ENCODE results near the gene ANKRD31. TPM values are rescaled to one million over a fixed set of nuclear protein-coding genes. Genes with fewer than 3 reads are reported as not detected.

ANKRD31 gene
- total RNA-seq, 1 experiment from 2014 or later: not detected

DNA sequence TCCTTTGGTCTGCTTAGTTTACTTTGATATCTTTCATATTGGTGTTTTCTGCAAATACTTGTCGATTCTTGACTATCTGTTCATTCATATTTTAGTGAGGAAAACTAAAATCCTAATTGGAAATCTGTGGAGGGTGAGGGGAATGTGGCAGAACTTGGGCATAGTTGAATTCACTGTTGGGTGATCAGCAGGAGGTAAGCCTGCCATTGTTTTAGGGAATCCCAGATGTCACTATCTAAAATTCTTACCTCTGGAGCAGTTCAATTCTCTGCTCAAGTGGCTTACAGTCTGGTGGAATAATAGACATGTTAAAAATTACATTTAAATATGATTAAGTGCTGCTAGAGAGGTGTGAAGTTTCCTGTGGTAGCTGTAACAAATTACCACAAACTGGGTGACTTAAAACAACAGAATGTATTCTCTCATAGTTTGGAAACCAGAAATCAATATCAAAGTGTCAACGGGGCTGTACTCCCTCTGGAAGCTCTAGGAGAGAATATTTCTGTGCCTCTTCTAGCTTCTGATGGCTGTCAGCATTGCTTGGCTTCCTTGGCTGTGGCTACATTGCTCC is 94.0 kb downstream of the ANKRD31 start:
- ATAC-seq: no peak
- no TSS peak for BruUV-seq (replicated peaks)

DNA sequence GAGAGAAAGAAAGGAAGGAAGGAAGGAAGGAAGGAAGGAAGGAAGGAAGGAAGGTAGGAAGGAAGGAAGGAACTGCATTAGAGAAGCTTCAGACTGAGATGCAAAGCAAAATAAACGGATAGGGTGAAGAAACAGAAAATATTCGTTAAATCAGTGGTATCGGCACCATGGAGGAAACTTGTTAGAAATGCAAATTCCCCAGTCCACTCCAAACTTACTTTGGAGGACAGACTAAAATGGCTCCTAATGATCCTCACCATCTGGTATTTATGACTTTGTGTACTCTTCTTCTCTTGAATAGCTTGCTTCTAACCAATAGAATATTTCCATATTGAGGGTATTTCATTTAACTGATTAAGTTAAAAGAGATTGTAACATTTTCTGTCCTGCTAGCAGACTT is 96.4 kb downstream of the ANKRD31 start:
- no TSS peak for BruUV-seq (replicated peaks)
- H3K36me3 ChIP-seq (ENCODE audit: control insufficient read depth, insufficient read depth, low read length): no peaks in the 10 kb centered on the region
- peaks cover 8% of the 10 kb centered on the region for H3K27me3 ChIP-seq (ENCODE audit: control insufficient read depth, insufficient read depth, low read length)
- ChIA-PET CTCF (interaction anchor here (0.7 kb wide), 1 partner anchor 10 kb away, joined by 3 read pairs; no protein-coding TSS in a partner anchor), POLR2A (no interaction called here)
- no peak overlapping the region for H3K4me3 ChIP-seq (ENCODE audit: low read depth in 2 of 2, low read length in 2 of 2)
- ATAC-seq (no peak), DNase-seq (ENCODE audit: low read depth, low spot score) (no peak)
- intact Hi-C loops (cut with micrococcal nuclease; ENCODE audit: unreplicated experiment): no loop called here
- no peaks in the 10 kb centered on the region for H3K4me1 ChIP-seq (ENCODE audit: control insufficient read depth, insufficient read depth, low read length)
- TF ChIP-seq, protein P1, sequence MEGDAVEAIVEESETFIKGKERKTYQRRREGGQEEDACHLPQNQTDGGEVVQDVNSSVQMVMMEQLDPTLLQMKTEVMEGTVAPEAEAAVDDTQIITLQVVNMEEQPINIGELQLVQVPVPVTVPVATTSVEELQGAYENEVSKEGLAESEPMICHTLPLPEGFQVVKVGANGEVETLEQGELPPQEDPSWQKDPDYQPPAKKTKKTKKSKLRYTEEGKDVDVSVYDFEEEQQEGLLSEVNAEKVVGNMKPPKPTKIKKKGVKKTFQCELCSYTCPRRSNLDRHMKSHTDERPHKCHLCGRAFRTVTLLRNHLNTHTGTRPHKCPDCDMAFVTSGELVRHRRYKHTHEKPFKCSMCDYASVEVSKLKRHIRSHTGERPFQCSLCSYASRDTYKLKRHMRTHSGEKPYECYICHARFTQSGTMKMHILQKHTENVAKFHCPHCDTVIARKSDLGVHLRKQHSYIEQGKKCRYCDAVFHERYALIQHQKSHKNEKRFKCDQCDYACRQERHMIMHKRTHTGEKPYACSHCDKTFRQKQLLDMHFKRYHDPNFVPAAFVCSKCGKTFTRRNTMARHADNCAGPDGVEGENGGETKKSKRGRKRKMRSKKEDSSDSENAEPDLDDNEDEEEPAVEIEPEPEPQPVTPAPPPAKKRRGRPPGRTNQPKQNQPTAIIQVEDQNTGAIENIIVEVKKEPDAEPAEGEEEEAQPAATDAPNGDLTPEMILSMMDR (IDR thresholded peaks at IDR 0.05): no peak
- TF ChIP-seq, protein P2, sequence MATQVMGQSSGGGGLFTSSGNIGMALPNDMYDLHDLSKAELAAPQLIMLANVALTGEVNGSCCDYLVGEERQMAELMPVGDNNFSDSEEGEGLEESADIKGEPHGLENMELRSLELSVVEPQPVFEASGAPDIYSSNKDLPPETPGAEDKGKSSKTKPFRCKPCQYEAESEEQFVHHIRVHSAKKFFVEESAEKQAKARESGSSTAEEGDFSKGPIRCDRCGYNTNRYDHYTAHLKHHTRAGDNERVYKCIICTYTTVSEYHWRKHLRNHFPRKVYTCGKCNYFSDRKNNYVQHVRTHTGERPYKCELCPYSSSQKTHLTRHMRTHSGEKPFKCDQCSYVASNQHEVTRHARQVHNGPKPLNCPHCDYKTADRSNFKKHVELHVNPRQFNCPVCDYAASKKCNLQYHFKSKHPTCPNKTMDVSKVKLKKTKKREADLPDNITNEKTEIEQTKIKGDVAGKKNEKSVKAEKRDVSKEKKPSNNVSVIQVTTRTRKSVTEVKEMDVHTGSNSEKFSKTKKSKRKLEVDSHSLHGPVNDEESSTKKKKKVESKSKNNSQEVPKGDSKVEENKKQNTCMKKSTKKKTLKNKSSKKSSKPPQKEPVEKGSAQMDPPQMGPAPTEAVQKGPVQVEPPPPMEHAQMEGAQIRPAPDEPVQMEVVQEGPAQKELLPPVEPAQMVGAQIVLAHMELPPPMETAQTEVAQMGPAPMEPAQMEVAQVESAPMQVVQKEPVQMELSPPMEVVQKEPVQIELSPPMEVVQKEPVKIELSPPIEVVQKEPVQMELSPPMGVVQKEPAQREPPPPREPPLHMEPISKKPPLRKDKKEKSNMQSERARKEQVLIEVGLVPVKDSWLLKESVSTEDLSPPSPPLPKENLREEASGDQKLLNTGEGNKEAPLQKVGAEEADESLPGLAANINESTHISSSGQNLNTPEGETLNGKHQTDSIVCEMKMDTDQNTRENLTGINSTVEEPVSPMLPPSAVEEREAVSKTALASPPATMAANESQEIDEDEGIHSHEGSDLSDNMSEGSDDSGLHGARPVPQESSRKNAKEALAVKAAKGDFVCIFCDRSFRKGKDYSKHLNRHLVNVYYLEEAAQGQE (IDR thresholded peaks at IDR 0.05; ENCODE audit: insufficient read depth in 1 of 2, low read depth in 2 of 2, low read length in 1 of 2): no peak
- no peak for TF ChIP-seq SIN3A (IDR thresholded peaks at IDR 0.05; ENCODE audit: borderline replicate concordance, insufficient read depth, low read depth, low read length)
- no peak for TF ChIP-seq POLR2AphosphoS5 (IDR thresholded peaks at IDR 0.05; ENCODE audit: low read depth, low read length)
- no peak for TF ChIP-seq TCF7L2 (IDR thresholded peaks at IDR 0.05; ENCODE audit: low read depth, low read length)
- in situ Hi-C loops (cut with HindIII; ENCODE audit: low pct_unique_long_range_greater_than_20kb, low sequenced_read_pairs): no loop called here
- H3K9me3 ChIP-seq (ENCODE audit: control insufficient read depth, insufficient read depth, low read depth, low read length): no peaks in the 10 kb centered on the region
- no peak overlapping the region for H3K27ac ChIP-seq (ENCODE audit: low read length)

More for the DNA sequence above, 94.0 kb downstream of the ANKRD31 start:
- Histone ChIP-seq H3K9me3 (ENCODE audit: control insufficient read depth, insufficient read depth, low read depth, low read length) (no peaks in the 10 kb centered on the region), H3K27ac (ENCODE audit: low read length) (no peak overlapping the region), H3K27me3 (ENCODE audit: control insufficient read depth, insufficient read depth, low read length) (peaks cover 18% of the 10 kb centered on the region), H3K4me3 (ENCODE audit: low read depth in 2 of 2, low read length in 2 of 2) (no peak overlapping the region), H3K36me3 (ENCODE audit: control insufficient read depth, insufficient read depth, low read length) (no peaks in the 10 kb centered on the region), H3K4me1 (ENCODE audit: control insufficient read depth, insufficient read depth, low read length) (no peaks in the 10 kb centered on the region)
- TF ChIP-seq, protein P1 (IDR thresholded peaks at IDR 0.05): no peak
- no peak for TF ChIP-seq TCF7L2 (IDR thresholded peaks at IDR 0.05; ENCODE audit: low read depth, low read length)
- no peak for TF ChIP-seq POLR2AphosphoS5 (IDR thresholded peaks at IDR 0.05; ENCODE audit: low read depth, low read length)
- TF ChIP-seq, protein P2 (IDR thresholded peaks at IDR 0.05; ENCODE audit: insufficient read depth in 1 of 2, low read depth in 2 of 2, low read length in 1 of 2): no peak
- no peak for TF ChIP-seq SIN3A (IDR thresholded peaks at IDR 0.05; ENCODE audit: borderline replicate concordance, insufficient read depth, low read depth, low read length)
- POLR2A ChIA-PET: no interaction called here
- intact Hi-C loops (cut with micrococcal nuclease; ENCODE audit: unreplicated experiment) (no loop called here), in situ Hi-C loops (cut with HindIII; ENCODE audit: low pct_unique_long_range_greater_than_20kb, low sequenced_read_pairs) (no loop called here)
- no peak for DNase-seq (ENCODE audit: low read depth, low spot score)
- CTCF ChIA-PET: no interaction called here

Measured in Panc1 (cell line).